HG03045 (cell line): ENCODE data around the gene PIK3R6.
A peak's percentile ranks its signal among the peaks of the same experiment; 100 is the strongest.
"Not testable (repeated sequence)": the region's sequence is repeated elsewhere in the genome, so short reads cannot be mapped to it uniquely, and the experiment has no call there.

Experiments used
- ATAC-seq: cut with Tn5 transposase; IDR thresholded peaks from one replicate; pipeline ENCODE4 v1.9.1; 2021; ENCODE audit warnings: mild to moderate bottlenecking, moderate library complexity; ENCODE audit not compliant: unreplicated experiment

The PIK3R6 gene

GRCh38 chr17:8830141-8830540 is 37.3 kb downstream of the PIK3R6 start:
- ATAC-seq = no peak

GRCh38 chr17:8829036-8829941 is 38.2 kb downstream of the PIK3R6 start:
- ATAC-seq = no peak

- no peak for ATAC-seq
Observed at GRCh38 chr17:8828517-8828875, 39.0 kb downstream of the PIK3R6 start.

- ATAC-seq = no peak
Observed at GRCh38 chr17:8826808-8827435, 40.6 kb downstream of the PIK3R6 start.

- no peak for ATAC-seq
Observed at GRCh38 chr17:8825802-8826201, 41.7 kb downstream of the PIK3R6 start.

- no peak for ATAC-seq
Observed at GRCh38 chr17:8823279-8823678, 44.2 kb downstream of the PIK3R6 start.

GRCh38 chr17:8822401-8823035 is 45.0 kb downstream of the PIK3R6 start:
- ATAC-seq = no peak

GRCh38 chr17:8821446-8822105 is 45.9 kb downstream of the PIK3R6 start:
- ATAC-seq = no peak

GRCh38 chr17:8820311-8821010 is 47.0 kb downstream of the PIK3R6 start:
- no peak for ATAC-seq

GRCh38 chr17:8818654-8819330 is 48.7 kb downstream of the PIK3R6 start:
- no peak for ATAC-seq

- no peak for ATAC-seq
Observed at GRCh38 chr17:8818047-8818446, 49.4 kb downstream of the PIK3R6 start.

- peak; percentile 80 for ATAC-seq
Observed at GRCh38 chr17:8806926-8807550, 60.4 kb downstream of the PIK3R6 start.

GRCh38 chr17:8806253-8806925 is 61.1 kb downstream of the PIK3R6 start:
- ATAC-seq = no peak

- ATAC-seq = not testable (repeated sequence)
Observed at GRCh38 chr17:8805396-8805795, 62.1 kb downstream of the PIK3R6 start.

- ATAC-seq = no peak
Observed at GRCh38 chr17:8803531-8804420, 63.7 kb downstream of the PIK3R6 start.

- no peak for ATAC-seq
Observed at GRCh38 chr17:8801135-8801840, 66.2 kb downstream of the PIK3R6 start.

GRCh38 chr17:8800656-8801055 is 66.8 kb downstream of the PIK3R6 start:
- no peak for ATAC-seq
